Activated T-cell treated with anti-CD3 and anti-CD28 coated beads, Interleukin-2, amount 50 U/mL, for 48 hours (primary cell): ENCODE results near the gene TPX2.
"Not testable (repeated sequence)": the region's sequence is repeated elsewhere in the genome, so short reads cannot be mapped to it uniquely, and the experiment has no call there.

ENCODE experiments used
- DNase-seq, 2 experiments: peaks; one replicate each; pipeline ENCODE4 v3.0.0-alpha.2; 2020

TPX2 gene

GRCh38 chr20:31720486-31721407 is 18.3 kb upstream of the TPX2 start:
- DNase-seq: peak; percentile 59 to 61

DNA sequence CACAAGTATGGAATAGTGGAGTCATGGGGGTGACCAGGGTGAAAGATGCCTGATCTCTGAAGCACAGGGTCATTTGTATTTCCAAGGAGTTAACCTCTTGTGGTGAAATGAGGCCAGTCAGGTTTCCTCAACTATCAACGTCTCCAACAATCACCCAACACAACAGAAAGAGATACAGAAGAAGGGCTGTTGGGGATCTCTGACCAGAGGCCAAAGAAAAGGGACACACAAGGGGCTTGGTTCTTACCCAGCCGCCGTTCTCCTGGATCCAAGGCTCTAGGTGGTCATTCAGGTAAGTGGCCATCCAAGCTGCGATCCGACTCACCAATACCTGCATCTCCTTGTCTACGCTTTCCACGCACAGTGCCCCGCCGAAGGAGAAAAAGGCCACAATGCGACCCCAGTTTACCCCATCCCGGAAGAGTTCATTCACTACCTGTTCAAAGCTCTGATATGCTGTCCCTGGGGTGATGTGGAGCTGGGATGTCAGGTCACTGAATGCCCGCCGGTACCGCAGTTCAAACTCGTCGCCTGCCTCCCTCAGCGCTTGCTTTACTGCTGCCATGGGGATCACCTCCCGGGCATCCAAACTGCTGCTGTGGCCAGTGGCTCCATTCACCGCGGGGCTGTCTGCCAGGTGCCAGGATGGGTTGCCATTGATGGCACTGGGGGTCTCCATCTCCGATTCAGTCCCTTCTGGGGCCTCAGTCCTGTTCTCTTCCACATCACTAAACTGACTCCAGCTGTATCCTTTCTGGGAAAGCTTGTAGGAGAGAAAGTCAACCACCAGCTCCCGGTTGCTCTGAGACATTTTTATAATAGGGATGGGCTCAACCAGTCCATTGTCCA is 17.5 kb upstream of the TPX2 start:
- DNase-seq: peak; percentile 47 to 58

DNA sequence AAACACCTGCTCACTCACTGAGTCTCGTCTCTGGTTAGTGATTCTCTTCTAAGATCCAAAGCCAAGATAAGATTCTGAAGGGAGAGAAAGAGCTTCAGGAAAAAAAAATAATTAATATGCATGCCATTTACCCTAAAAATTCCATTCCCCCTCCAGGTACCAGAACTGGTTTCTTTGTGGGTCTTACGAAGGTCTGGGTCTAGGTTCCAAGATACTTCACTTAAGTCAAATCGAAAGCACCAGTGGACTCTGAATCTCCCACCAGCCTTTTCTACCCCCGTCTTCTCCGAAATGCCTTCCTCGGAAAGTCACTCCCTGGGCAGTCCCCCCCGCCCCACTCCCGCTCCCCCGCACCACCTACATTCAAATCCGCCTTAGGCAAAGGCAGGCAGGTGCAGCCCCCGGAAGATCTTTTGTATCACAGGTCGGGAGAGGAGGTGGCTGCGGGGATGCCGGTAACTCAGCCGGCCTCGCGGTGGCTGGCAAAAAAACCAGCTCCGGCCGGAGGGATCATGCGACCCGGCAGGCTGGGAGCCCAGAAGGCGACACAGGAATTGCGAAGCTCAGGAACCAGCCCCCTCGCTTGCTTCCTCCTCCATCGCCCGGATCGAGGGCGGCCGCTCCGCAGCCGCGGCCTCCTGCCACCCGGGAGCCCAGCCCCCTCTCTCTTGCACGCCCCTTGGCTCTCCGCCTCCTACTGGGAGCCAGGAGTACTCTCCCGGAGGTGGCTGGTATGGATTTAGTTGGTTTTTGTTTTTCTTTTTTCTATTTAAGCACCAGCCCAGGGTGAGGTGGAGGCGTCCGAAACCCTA is 16.6 kb upstream of the TPX2 start, which contains the start of gene BCL2L1:
TSS of gene BCL2L1 (minus strand) at position 612 of the 812 bp plus-strand sequence. CDS start 650 bp downstream, outside the sequence.
- DNase-seq: peak; percentile 85 to 87

DNA sequence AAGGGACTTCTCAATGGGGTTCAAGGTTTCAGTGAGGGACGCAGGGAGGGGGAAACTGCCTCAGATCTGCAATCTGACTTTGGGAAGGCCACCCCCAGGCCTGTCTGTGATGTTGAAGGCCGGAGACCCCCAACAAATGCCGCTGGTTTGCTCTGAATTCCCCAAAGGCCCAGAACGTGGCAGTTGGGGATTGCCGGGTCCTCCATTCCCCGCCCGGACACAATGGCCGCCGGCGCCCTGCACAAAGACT is 16.1 kb upstream of the TPX2 start:
- DNase-seq: no peak

DNA sequence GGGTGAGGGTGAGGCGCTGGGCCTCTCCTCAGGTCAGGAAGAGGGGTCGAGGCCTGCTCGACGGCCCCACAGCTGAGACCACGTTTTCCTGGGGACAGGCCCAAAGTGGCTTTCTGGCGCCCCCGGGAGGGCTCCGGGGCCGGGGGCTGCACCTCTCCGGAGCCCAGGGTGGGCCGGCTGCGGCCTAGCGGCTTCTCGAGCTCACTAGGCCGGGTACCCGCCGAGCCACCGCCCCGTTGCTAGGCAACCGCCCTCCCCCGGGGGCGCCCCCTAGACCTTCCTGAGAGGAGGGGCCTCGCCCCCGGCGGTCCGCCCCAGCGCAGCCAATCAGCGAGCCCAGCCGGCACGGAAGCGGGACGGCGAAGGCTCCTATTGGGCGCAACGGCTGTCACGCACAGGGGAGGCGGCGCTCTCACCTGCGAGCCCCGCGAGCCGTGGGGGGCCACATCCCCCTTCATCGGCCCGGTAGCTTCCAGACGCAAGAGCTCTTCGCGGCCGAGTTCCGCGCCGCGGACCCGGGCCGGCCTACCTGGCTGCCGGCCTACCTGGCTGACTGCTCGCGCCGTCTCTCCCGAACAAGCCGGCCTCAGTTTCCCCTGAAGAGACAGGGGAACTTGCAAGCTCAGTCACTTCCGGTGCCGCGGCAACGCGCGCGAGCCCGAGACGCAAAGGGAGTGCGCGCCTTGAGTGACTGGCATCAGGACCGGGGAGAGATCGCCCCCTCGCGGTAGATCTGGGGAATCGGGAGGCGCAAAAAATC is 15.6 kb upstream of the TPX2 start:
- peak; percentile 98 to 99 for DNase-seq

- DNase-seq: no peak
These were observed 7.8 kb upstream of the TPX2 start for GRCh38 chr20:31731321-31731717.

DNA sequence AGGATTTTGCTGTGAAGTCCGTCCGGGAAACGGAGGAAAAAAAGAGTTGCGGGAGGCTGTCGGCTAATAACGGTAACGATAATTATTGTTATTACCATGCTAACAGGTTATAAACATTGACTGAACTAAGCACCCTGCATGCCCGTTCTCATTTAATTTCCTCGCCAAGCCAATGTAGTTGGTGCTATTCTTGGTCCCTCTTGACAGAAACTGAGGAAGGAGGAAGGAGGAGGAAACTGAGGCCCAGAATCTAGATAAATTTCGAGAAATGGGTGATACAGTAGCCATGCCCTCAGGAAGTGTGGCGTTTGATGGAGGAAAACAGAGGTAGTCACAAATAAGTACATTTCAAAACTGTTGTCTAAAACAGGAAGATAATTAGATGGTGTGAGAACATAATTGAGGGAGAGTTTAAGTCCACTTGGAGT is 474 bp downstream of the TPX2 start:
- no peak for DNase-seq

- DNase-seq: peak in 1 of 2 experiments; percentile 26
These were observed 1.1 kb downstream of the TPX2 start for GRCh38 chr20:31740208-31740607.

DNA sequence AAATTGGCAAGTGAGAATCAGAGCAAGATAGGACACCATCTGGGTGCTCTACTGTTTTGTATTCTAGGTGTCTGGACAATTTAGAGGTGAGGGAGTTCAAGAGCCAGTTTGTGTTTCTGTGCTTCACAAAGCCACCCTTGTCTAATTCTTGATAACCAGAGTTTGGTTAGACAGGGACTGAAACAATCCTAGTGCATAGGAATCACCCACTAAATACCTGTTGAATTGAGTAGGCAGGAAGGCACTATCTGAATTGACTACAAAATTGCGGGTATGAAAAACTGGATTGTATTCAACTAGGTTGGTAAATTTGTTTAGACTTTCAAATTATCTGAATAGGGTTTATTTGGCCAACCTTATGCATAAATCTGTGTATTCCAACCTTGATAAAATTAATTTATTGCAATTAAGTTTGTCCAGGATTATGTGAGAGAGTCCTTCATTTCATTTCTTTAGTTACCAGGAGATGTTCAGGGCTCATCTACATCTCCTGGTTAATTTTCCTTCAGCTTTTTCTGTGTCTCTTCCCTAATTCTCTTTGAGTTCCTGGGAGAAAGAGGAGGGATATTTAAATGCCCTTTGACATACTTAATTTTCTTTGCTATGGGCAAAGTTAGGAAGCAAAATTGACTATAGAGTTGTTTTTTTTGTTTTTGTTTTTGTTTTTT is 1.7 kb downstream of the TPX2 start:
- no peak for DNase-seq

DNA sequence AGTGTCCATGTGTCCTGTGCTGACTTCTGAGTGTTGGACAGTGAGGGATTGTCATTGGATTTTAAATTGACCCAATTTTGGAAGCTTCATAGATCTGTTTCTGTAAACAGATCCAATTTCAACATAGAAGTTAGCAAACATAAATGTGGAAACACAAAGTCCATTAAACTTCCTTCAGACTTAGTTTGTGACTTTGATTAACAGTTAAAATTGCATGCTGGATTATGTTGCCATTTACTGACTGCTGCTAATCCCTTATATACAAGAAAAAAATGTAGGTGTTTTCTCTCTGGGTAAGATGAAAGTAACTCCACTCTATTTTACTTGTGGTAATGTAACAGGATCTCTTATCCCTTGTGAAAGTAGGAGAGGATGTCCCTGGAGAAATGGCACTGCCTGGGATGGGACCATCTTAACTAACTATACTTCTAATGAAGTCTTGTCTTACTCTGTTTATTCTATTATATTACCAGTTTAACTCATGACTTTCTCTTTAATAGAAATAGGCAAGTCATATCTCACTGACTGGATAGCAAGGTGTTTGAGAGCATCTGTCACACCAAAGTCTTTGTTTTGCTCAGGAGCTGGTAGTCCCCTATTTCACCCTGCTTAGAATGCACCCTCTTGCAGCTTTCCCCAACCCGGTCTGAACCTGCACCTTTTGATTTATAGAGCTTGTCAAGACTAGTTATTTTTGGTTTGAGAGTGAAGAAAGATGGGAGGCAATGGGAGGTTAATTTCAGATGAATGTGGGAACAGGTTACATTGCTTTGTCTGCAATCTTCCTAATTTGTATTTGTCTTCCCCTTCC is 7.2 kb downstream of the TPX2 start:
- no peak for DNase-seq

DNA sequence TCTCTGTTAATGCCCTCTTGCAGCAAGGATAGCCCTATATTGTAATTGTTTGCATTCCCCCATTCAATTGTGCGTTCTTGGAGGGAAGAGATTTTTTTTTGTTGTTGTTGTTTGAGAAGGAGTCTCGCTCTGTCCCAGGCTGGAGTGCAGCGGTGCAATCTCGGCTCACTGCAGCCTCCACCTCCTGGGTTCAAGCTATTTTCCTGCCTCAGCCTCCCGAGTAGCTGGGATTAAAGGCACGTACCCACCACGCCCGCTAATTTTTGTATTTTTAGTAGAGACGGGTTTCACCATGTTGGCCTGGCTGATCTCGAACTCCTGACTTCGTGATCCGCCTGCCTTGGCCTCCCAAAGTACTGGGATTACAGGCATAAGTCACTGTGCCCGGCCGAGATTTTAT is 7.9 kb downstream of the TPX2 start:
- not testable (repeated sequence) for DNase-seq

DNA sequence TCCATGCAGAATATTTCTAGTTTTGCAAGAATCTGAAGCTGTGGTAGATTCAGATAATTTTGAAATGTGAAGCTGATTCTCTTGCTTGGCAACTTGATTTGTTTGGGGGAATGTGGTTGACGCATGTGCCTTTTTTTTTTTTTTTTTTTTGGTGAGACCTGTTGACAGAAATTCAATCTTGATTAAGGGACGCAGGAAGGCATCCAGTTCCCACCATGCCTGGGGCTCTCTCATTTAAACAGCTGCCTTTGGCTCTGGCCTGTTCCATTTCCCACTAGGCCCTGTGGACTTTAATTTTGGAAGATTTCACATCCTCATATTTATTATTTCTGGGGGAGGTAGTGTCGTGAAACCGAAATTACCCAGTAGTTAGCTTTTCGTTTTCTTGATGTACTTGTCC is 8.6 kb downstream of the TPX2 start:
- no peak for DNase-seq

DNA sequence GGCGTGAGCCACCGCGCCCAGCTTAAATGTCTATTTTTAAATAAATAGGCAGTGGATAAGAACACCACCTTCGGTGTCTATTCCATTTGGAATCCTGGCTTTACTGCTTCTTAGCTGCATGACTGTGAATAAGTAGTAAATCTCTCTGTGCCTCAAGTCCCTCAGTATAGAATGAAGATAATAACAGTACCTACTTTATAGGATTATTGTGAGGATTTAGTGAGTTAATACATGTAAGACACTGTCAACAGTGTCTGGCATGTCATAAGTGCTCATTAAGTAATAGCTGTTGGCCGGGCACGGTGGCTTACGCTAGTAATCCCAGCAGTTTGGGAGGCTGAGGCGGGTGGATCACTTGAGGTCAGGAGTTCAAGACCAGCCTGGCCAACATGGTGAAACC is 10.1 kb downstream of the TPX2 start:
- DNase-seq: no peak

DNA sequence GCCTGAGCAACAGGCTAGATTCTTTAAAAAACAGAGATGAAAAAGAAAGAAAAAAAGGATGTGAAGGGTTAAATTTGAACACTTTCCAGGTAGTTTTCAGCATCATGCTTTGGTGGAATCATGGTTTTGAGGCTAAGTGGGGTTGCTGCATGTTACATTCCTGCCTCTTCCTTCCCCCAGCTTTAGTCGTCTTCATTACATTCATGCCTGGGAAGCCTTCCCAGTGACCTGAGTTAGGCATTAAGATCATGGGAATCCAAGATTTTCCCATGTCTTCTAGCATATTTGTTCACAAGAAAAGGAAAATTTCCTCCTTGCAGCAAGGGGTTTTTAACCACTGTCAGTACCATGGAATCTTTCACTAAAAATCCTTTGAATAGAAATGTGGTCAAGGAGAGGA is 12.0 kb downstream of the TPX2 start:
- DNase-seq: no peak

GRCh38 chr20:31757254-31757653 is 18.2 kb downstream of the TPX2 start:
- no peak for DNase-seq

DNA sequence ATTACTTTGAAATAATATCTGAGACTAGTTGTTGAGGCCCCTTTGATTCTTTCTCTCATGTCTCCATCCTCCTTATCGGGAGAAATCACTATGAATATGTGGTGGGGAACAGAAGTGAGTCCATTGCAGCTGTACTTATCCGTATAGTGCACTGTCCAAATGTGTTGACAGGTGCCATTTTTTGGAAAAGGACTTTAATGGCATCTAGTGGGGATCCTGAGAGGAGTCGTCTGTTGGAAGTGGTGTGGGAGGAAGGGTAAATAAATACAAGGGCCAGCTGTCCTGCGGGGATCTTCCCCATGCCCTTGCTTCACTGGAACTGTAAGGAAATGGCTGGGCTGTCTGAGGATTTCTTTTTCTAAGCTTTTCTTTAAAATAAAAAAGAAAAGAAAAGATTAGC is 19.4 kb downstream of the TPX2 start:
- no peak for DNase-seq

DNA sequence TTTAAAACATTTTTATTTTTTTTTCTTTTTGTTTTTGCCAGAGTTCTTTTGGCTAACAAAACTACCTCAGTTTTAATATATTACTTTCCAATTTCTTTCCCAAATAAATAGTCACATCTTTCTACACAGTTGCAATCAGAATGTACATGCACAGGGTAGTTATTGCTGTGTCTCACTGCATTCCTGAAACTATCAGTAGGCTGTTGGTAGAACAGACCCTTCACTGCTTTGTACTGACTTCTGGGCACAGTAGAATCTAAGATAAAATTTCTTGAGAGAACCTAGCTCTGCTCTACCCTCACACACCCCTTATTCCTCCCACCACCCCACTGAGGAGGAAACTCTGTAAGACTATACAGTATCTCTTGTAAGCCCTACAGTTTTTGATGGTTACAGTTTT is 19.9 kb downstream of the TPX2 start:
- no peak for DNase-seq

DNA sequence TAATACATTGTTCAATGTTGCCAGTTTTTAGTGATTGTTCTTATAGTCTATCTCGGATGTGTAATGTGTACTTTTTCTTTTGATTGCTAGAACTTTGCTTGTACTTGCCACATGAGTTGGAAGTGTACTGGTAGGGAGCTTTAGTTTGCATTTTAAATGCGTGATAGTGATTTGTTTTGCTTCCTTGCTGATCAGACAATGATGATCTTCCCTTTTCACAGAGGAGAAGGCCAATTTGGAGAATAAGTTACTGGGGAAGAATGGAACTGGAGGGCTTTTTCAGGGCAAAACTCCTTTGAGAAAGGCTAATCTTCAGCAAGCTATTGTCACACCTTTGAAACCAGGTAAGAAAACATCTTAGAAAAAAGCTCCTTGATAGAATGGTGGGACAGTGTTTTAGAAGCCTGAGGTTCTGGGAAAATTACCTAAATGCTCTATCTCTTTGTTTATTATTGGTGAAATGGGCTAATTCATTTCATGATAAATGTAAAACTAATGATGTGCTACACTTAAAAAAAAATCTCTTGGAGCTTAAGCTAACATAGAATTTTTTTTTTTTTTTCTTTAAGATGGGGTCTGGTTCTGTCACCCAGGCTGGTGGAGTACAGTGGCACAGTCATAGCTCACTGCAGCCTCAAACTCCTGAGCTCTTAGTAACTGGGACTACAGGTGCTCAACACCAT is 20.9 kb downstream of the TPX2 start:
- DNase-seq: no peak

- no peak for DNase-seq
These were observed 21.6 kb downstream of the TPX2 start for GRCh38 chr20:31760519-31761240.
